ENCODE results near the gene IFNA4.
"Not testable (repeated sequence)": the region's sequence is repeated elsewhere in the genome, so short reads cannot be mapped to it uniquely, and the experiment has no call there.

Gene IFNA4

DNA sequence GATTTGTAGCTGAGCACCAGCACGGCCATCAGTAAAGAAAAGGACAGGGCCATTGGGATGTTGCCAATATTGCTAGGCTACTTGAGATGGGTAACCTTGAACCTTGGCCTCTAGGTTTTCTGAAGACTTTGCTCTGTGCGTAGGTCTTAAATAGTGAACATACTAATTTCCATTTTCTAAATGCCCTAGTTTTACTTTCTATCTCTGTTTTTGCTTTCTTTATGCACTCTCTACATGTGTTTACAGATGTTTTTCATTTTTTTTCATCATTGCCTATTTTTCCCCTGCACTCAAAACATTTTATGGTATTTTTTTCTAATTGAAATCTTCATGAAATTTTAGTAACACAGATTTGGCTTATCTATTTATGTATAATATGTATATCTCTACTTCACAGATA is 20.8 kb downstream of the IFNA4 start, which contains the start of gene IFNA21:
TSS of gene IFNA21 (minus strand) at position 101 of the 400 bp plus-strand sequence. CDS start at position 53, 48 bp downstream.
- not testable (repeated sequence) for DNase-seq (ENCODE audit: low read depth, low spot score)

DNA sequence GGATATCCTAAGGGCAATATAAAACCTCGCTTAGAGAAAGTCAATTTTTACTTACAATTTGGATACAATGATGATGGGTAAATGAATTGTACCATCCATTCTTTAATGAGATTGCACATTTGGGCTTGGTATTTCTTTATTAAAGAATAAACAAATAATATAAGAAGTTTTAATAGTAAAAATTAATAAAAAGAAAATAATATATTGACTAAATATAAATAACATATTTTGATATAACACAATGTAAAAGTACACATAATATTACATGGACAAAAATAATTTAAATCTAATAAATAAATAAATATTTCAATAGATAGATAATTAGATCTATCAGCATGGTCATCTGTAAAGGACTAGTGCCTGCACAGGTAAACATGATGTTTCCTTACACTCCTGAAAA is 21.9 kb downstream of the IFNA4 start:
- DNase-seq (ENCODE audit: low read depth, low spot score) = no peak

DNA sequence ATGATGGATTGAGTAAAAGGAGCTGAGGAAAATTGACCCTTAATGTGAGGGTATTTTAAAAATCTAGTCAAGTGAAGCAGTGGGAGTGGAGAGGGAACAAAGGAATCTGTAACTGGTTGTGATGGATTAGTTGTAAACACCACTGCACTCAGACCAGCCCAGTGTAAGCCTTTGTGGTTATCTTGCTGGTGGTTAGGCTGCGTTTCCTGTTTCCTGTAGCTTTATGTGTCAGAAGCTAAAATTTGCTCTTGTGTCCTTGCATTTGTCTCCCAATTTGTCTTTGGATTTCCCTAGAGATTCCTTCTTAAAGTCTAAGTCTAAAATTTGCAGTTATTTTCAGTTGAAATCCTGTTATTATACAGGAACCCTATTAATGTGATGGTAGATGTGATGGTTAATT is 27.2 kb downstream of the IFNA4 start:
- DNase-seq (ENCODE audit: low read depth, low spot score) = no peak

DNA sequence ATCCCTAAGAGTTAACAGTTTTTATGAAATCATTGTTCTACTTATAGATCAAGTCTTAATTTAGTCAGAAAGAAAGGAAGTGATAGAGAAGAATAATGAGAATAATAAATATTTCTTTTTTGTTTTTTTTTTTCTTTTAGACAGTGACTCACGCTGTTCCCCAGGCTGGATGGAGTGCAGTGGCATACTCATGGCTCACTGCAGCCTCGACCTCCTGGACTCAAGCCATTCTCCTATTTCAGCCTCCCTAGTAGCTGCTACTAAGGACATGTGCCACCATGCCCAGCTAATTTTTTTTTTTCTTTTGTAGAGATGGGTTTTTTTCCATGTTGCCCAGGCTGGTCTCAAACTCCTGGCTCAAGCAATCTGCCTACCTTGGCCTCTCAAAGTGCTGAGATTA is 31.9 kb downstream of the IFNA4 start:
- DNase-seq (ENCODE audit: low read depth, low spot score) = no peak

DNA sequence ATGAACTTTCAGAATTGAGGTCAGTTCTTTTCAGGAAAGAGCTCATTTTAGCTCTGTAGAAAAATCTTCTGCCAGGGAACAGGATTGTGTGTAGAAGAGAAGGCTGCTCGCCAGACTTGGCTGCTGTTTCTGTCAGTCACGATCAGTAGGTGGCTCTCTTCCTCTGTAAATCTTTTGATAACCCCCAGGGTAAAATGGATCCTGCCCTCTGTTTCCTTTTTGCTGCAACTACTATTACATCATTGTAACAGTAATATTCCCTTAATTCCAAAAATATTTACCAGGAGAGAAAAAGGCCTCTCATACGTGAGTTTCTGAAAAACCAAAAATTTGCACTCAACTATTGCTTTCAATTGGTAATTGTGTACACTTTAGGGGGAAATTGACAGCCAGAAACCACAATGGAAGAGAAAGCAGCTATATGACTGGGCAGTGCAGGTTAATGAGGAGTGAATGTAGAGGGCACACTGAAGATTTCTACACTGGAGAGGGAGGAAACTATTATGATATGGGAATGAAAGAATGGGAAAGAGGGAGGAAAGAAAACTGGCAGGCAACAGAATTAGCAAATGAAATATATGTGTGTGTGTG is 33.3 kb downstream of the IFNA4 start:
- peak; percentile 7 for DNase-seq (ENCODE audit: low read depth, low spot score)

DNA sequence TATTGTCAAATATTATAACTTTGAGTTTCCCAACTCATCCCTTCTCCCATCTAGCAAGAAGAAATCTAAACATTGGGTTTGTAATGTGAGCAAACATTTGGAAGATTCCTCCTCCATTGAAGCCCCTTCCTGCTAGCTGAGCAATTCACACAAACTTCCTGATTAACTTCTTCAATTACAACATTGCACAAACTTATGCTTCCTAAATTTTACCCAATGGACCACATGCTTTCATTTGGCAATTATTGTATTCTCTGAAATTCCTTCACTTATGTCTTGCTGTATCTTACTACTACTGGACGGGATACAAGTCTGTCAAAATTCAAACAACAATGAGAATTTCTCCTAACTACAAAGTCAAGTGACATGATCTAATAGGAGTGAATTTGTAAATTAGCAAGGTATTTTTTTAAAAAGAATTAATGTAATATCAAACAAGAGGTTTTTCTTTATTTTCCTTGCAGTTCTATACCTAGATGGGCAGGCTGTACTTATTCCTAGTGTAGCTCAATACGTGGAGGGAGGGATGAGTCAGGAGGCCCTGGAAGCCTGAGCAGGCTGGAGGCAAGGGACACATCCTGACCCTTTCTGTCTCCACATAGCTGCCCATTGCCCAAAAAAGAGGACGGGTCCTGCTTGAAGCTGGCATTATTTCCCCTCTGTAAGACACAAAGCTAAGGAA is 33.9 kb downstream of the IFNA4 start:
- DNase-seq (ENCODE audit: low read depth, low spot score) = peak; percentile 7

DNA sequence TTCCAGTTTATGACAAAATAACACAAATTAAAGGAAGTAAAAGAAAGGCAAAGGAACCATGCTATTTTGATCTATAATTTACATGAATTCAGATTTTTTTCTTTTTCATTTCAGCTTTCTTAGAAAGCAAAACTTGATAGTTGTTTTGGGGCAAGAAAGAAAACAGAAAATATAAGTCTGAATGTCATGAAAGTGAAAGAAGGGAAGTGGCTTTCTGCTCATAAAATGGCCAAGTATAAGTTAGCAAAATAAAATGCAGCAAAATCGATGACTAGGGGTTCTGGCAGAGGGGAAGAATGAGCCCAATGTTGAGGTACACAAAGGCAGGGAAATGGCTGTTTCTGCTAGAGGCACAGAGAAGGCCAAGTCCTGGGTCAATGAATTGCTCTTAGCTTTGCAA is 42.8 kb downstream of the IFNA4 start:
- no peak for DNase-seq (ENCODE audit: low read depth, low spot score)

DNA sequence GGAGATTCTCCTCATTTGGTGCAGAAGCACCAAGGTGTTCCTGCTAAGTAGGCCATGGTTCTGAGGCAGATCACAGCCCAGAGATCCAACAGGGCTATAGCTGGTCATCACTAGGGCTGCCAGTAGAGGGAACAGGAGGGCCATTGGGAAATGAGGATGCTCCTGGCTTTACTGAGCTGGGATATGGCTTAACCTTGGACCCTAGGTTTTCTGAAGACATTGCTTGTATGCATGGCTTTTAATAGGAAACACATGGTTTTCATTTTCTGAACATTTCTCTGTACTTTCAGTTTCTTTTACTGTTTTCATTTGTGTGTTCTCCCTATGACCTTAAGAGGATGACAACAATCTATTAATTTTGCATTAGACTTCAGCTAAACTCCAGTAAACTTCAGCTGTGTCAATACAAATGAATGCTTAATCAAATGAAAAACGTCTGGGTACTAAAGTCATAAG is 45.9 kb downstream of the IFNA4 start, which contains the start of gene IFNW1:
TSS of gene IFNW1 (minus strand) at position 406 of the 456 bp plus-strand sequence. CDS start at position 144, 262 bp downstream.
- DNase-seq (ENCODE audit: low read depth, low spot score) = peak; percentile 6

DNA sequence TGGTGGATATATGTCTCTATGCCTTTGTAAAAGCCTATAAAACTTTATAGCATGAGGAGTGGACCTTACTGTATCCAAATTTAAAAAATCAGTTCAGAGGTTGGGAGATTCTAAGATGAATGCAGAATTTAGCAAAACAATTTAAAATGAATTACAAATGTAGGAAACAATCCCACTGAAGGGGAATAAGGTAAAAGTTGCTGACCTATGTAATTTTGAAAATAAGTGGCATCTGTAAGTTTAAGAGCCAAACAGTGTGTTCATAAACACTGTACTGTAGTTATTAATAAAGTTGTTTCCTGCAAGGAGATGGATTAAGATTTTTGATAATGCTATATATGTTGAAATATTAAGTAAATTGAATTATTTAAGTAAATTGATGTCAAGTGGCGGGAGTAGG is 50.4 kb downstream of the IFNA4 start:
- DNase-seq (ENCODE audit: low read depth, low spot score) = no peak
